ENCODE data around the gene ANO1.

GRCh38 chr11:70169127-70169526 lies 91.0 kb downstream of the ANO1 start:
- TF ChIP-seq CTCF (conservative IDR thresholded peaks at IDR 0.05) (no peak), ZFX (IDR thresholded peaks at IDR 0.05) (no peak)
